GM23338 (cell line): Measurements from ENCODE around the gene OPN1LW. TPM values are rescaled to one million over a fixed set of nuclear protein-coding genes. Genes with fewer than 3 reads are reported as not detected.

ENCODE experiments used
- ATAC-seq: fragments of 200-7000 bp; cut with Tn5 transposase; 3 replicates; pipeline ENCODE4 v1.9.1; 2020
- DNase-seq: peaks from one replicate; pipeline ENCODE4 v3.0.0-alpha.2; 2015; ENCODE audit warnings: low spot score
- H2AFZ ChIP-seq: fragments of 200-600 bp; sonication (generic); 2 replicates; pipeline ENCODE4 v1.8.0; 2016; ENCODE audit warnings: antibody characterized with exemption, mild to moderate bottlenecking, moderate library complexity
- H3F3A ChIP-seq: fragments of 200-600 bp; sonication (generic); replicated peaks from 2 replicates; pipeline ENCODE4 v1.8.0; 2017; ENCODE audit warnings: antibody characterized with exemption, mixed run types, low read depth
- H3K27ac ChIP-seq: fragments of 200-600 bp; sonication (generic); 2 replicates; pipeline ENCODE4 v1.6.1; 2016; ENCODE audit warnings: low read depth
- H3K27me3 ChIP-seq: fragments of 200-600 bp; sonication (generic); 2 replicates; pipeline ENCODE4 v1.8.0; 2016; ENCODE audit warnings: mild to moderate bottlenecking, mixed run types, moderate library complexity; ENCODE audit not compliant: insufficient read depth
- H3K36me3 ChIP-seq: fragments of 200-600 bp; sonication (generic); 2 replicates; pipeline ENCODE4 v1.8.0; 2016; ENCODE audit warnings: mild to moderate bottlenecking; ENCODE audit not compliant: insufficient read depth
- H3K4me1 ChIP-seq: fragments of 200-600 bp; sonication (generic); 2 replicates; pipeline ENCODE4 v1.8.0; 2016; ENCODE audit warnings: mild to moderate bottlenecking, moderate library complexity; ENCODE audit not compliant: insufficient read depth
- H3K4me2 ChIP-seq: fragments of 200-600 bp; sonication (generic); 2 replicates; pipeline ENCODE4 v1.7.1; 2017; ENCODE audit warnings: mixed run types
- H3K4me3 ChIP-seq: fragments of 200-600 bp; sonication (generic); 2 replicates; pipeline ENCODE4 v1.6.1; 2016; ENCODE audit warnings: mixed run types
- H3K79me2 ChIP-seq: fragments of 200-600 bp; sonication (generic); replicated peaks from 2 replicates; pipeline ENCODE4 v1.8.0; 2017; ENCODE audit warnings: mild to moderate bottlenecking; ENCODE audit not compliant: insufficient read depth
- H3K9me2 ChIP-seq: fragments of 200-600 bp; sonication (generic); 2 replicates; pipeline ENCODE4 v1.8.0; 2017; ENCODE audit not compliant: insufficient read depth
- H4K20me1 ChIP-seq: fragments of 200-600 bp; sonication (generic); replicated peaks from 2 replicates; pipeline ENCODE4 v1.8.0; 2017; ENCODE audit warnings: mild to moderate bottlenecking; ENCODE audit not compliant: insufficient read depth
- H3K27ac Mint-ChIP-seq: 2 replicates; pipeline ENCODE4 v1.8.0; 2020; ENCODE audit warnings: inconsistent platforms, mild to moderate bottlenecking, moderate library complexity, mixed read lengths
- H3K27me3 Mint-ChIP-seq: 3 replicates; pipeline ENCODE4 v1.8.0; 2022; ENCODE audit warnings: low read depth, mild to moderate bottlenecking, moderate library complexity, mixed read lengths, inconsistent platforms; ENCODE audit not compliant: insufficient read depth, poor library complexity
- H3K36me3 Mint-ChIP-seq: 3 replicates; pipeline ENCODE4 v1.8.0; 2021; ENCODE audit warnings: low read depth, mild to moderate bottlenecking, inconsistent platforms, moderate library complexity, mixed read lengths
- H3K4me1 Mint-ChIP-seq: 3 replicates; pipeline ENCODE4 v1.8.0; 2020; ENCODE audit warnings: mild to moderate bottlenecking, inconsistent platforms, mixed read lengths
- H3K4me3 Mint-ChIP-seq: 3 replicates; pipeline ENCODE4 v1.8.0; 2021; ENCODE audit warnings: moderate library complexity, mild to moderate bottlenecking, inconsistent platforms, mixed read lengths
- H3K9me3 Mint-ChIP-seq: 3 replicates; pipeline ENCODE4 v1.8.0; 2020; ENCODE audit warnings: moderate library complexity, mild to moderate bottlenecking, inconsistent platforms, mixed read lengths
- CREB1 ChIP-seq: fragments of 250-450 bp; sonication (Bioruptor Pico); IDR thresholded peaks from 2 replicates; pipeline ENCODE4 v1.5.0; 2020; ENCODE audit warnings: low read depth, mild to moderate bottlenecking, moderate library complexity
- ETS1 ChIP-seq: IDR thresholded peaks from 2 replicates; pipeline ENCODE4 v1.6.1; 2016; ENCODE audit warnings: antibody characterized with exemption
- EZH2 ChIP-seq: fragments of 200-600 bp; sonication (generic); IDR thresholded peaks from one replicate; pipeline ENCODE4 v1.8.0; 2017; ENCODE audit warnings: antibody characterized with exemption, mild to moderate bottlenecking, low read depth; ENCODE audit not compliant: unreplicated experiment
- EZH2phosphoT487 ChIP-seq: fragments of 200-600 bp; sonication (generic); IDR thresholded peaks from one replicate; pipeline ENCODE4 v1.8.1; 2018; ENCODE audit warnings: antibody characterized with exemption; ENCODE audit not compliant: unreplicated experiment
- JUNB ChIP-seq: IDR thresholded peaks from one replicate; pipeline ENCODE4 v1.6.1; 2016; ENCODE audit warnings: antibody characterized with exemption; ENCODE audit not compliant: unreplicated experiment
- NANOG ChIP-seq: IDR thresholded peaks from 2 replicates; pipeline ENCODE4 v1.6.1; 2016; ENCODE audit warnings: antibody characterized with exemption, borderline replicate concordance
- POLR2AphosphoS5 ChIP-seq: IDR thresholded peaks from 2 replicates; pipeline ENCODE4 v1.6.1; 2016; ENCODE audit warnings: antibody characterized with exemption, low read depth
- REST ChIP-seq: IDR thresholded peaks from one replicate; pipeline ENCODE4 v1.6.1; 2018; ENCODE audit warnings: antibody characterized with exemption; ENCODE audit not compliant: unreplicated experiment
- STAT1 ChIP-seq: IDR thresholded peaks from one replicate; pipeline ENCODE4 v1.6.1; 2016; ENCODE audit warnings: antibody characterized with exemption; ENCODE audit not compliant: unreplicated experiment
- ZNF114 ChIP-seq: fragments of 250-450 bp; sonication (Bioruptor Pico); IDR thresholded peaks from 2 replicates; pipeline ENCODE4 v1.5.0; 2020; ENCODE audit warnings: mild to moderate bottlenecking, moderate library complexity
- ZNF331 ChIP-seq: fragments of 250-450 bp; sonication (Bioruptor Pico); IDR thresholded peaks from 2 replicates; pipeline ENCODE4 v1.5.0; 2020; ENCODE audit warnings: low read depth, mild to moderate bottlenecking, moderate library complexity
- polyA plus RNA-seq: library from polyadenylated mRNA; unstranded; fragments of >200 nt; fragmentation: Nextera tagmentation; extraction: Ambion mirVana; gene quantifications from 2 replicates; pipeline ENCODE4 v1.2.1, GENCODE V29; 2016
- total RNA-seq: library from RNA; depleted of rRNA; stranded (reverse); fragments of >200 nt; shearing (Covaris generic); gene quantifications from 2 replicates; pipeline ENCODE4 v1.2.3, GENCODE V29; 2014
- TF ChIP-seq, protein P1 (sequence below): fragments of 250-450 bp; sonication (Bioruptor Pico); IDR thresholded peaks from 2 replicates; pipeline ENCODE4 v1.5.0; 2020; ENCODE audit warnings: mild to moderate bottlenecking, moderate library complexity
- TF ChIP-seq, protein P2 (sequence below), 2 experiments: fragments of 200-600 bp in 1 of 2; sonication (generic) in 1 of 2; conservative IDR thresholded peaks; 2 replicates each; pipeline versions ENCODE4 v1.5.1 to v1.6.1; 2016 to 2017; ENCODE audit warnings: antibody characterized with exemption in 2 of 2, low read depth in 2 of 2, mild to moderate bottlenecking in 2 of 2, moderate library complexity in 1 of 2

Gene OPN1LW
- total and polyA plus RNA-seq, 2 experiments from 2014 or later: not detected

DNA sequence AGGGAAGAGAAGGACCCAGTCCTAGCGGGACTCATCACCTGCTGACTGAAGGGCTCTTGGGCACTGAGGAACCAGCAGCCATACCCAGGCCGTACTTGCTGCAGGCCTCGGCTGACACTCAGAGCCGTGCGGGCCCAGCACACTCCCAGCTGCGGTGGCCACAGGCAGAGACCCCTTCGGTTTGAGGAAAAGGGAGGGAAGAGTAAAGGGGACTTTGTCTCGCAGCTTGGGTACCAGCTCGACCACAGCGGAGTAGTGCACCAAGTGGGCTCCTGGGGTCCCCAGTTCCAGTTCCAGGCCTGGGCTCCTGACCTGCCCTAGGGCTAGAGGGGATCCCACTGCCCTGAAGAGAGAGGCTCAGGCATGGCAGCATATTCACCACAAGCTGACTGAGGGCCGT lies 17.9 kb upstream of the OPN1LW start:
- no peaks in the 10 kb centered on the region for H4K20me1 ChIP-seq
- H3K4me1 ChIP-seq: no peaks in the 10 kb centered on the region
- TF ChIP-seq EZH2 (no peak), ZNF114 (CRISPR knock-in tag) (no peak), CREB1 (CRISPR knock-in tag) (no peak), JUNB (no peak), NANOG (no peak), STAT1 (no peak), REST (no peak), POLR2AphosphoS5 (no peak), ZNF331 (CRISPR knock-in tag) (no peak), EZH2phosphoT487 (no peak), ETS1 (no peak)
- TF ChIP-seq, protein P1, sequence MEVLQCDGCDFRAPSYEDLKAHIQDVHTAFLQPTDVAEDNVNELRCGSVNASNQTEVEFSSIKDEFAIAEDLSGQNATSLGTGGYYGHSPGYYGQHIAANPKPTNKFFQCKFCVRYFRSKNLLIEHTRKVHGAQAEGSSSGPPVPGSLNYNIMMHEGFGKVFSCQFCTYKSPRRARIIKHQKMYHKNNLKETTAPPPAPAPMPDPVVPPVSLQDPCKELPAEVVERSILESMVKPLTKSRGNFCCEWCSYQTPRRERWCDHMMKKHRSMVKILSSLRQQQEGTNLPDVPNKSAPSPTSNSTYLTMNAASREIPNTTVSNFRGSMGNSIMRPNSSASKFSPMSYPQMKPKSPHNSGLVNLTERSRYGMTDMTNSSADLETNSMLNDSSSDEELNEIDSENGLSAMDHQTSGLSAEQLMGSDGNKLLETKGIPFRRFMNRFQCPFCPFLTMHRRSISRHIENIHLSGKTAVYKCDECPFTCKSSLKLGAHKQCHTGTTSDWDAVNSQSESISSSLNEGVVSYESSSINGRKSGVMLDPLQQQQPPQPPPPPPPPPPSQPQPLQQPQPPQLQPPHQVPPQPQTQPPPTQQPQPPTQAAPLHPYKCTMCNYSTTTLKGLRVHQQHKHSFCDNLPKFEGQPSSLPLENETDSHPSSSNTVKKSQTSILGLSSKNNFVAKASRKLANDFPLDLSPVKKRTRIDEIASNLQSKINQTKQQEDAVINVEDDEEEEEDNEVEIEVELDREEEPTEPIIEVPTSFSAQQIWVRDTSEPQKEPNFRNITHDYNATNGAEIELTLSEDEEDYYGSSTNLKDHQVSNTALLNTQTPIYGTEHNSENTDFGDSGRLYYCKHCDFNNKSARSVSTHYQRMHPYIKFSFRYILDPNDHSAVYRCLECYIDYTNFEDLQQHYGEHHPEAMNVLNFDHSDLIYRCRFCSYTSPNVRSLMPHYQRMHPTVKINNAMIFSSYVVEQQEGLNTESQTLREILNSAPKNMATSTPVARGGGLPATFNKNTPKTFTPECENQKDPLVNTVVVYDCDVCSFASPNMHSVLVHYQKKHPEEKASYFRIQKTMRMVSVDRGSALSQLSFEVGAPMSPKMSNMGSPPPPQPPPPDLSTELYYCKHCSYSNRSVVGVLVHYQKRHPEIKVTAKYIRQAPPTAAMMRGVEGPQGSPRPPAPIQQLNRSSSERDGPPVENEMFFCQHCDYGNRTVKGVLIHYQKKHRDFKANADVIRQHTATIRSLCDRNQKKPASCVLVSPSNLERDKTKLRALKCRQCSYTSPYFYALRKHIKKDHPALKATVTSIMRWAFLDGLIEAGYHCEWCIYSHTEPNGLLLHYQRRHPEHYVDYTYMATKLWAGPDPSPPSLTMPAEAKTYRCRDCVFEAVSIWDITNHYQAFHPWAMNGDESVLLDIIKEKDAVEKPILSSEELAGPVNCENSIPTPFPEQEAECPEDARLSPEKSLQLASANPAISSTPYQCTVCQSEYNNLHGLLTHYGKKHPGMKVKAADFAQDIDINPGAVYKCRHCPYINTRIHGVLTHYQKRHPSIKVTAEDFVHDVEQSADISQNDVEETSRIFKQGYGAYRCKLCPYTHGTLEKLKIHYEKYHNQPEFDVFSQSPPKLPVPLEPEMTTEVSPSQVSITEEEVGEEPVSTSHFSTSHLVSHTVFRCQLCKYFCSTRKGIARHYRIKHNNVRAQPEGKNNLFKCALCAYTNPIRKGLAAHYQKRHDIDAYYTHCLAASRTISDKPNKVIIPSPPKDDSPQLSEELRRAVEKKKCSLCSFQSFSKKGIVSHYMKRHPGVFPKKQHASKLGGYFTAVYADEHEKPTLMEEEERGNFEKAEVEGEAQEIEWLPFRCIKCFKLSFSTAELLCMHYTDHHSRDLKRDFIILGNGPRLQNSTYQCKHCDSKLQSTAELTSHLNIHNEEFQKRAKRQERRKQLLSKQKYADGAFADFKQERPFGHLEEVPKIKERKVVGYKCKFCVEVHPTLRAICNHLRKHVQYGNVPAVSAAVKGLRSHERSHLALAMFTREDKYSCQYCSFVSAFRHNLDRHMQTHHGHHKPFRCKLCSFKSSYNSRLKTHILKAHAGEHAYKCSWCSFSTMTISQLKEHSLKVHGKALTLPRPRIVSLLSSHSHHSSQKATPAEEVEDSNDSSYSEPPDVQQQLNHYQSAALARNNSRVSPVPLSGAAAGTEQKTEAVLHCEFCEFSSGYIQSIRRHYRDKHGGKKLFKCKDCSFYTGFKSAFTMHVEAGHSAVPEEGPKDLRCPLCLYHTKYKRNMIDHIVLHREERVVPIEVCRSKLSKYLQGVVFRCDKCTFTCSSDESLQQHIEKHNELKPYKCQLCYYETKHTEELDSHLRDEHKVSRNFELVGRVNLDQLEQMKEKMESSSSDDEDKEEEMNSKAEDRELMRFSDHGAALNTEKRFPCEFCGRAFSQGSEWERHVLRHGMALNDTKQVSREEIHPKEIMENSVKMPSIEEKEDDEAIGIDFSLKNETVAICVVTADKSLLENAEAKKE (CRISPR knock-in tag): no peak
- TF ChIP-seq, protein P2, sequence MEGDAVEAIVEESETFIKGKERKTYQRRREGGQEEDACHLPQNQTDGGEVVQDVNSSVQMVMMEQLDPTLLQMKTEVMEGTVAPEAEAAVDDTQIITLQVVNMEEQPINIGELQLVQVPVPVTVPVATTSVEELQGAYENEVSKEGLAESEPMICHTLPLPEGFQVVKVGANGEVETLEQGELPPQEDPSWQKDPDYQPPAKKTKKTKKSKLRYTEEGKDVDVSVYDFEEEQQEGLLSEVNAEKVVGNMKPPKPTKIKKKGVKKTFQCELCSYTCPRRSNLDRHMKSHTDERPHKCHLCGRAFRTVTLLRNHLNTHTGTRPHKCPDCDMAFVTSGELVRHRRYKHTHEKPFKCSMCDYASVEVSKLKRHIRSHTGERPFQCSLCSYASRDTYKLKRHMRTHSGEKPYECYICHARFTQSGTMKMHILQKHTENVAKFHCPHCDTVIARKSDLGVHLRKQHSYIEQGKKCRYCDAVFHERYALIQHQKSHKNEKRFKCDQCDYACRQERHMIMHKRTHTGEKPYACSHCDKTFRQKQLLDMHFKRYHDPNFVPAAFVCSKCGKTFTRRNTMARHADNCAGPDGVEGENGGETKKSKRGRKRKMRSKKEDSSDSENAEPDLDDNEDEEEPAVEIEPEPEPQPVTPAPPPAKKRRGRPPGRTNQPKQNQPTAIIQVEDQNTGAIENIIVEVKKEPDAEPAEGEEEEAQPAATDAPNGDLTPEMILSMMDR (conservative IDR thresholded peaks at IDR 0.05; ENCODE audit: low read depth in 2 of 2): no peak
- H3K4me3 ChIP-seq: no peak overlapping the region
- no peaks in the 10 kb centered on the region for H3K9me2 ChIP-seq
- H3K27me3 Mint-ChIP-seq: peaks cover 3% of the 10 kb centered on the region
- H3K27me3 ChIP-seq: no peaks in the 10 kb centered on the region
- H3K36me3 ChIP-seq: no peaks in the 10 kb centered on the region
- no peaks in the 10 kb centered on the region for H3K4me1 Mint-ChIP-seq
- H3K27ac ChIP-seq: no peak overlapping the region
- no peak overlapping the region for H3K27ac Mint-ChIP-seq
- no peaks in the 10 kb centered on the region for H3K36me3 Mint-ChIP-seq
- no peak overlapping the region for H3K4me3 Mint-ChIP-seq
- ATAC-seq (no peak), DNase-seq (no peak)
- no peaks in the 10 kb centered on the region for H3F3A ChIP-seq
- no peaks in the 10 kb centered on the region for H3K9me3 Mint-ChIP-seq
- no peak overlapping the region for H2AFZ ChIP-seq
- no peak overlapping the region for H3K4me2 ChIP-seq
- H3K79me2 ChIP-seq: no peaks in the 10 kb centered on the region
